ENCODE results near the gene MREG.
A peak's percentile ranks its signal among the peaks of the same experiment; 100 is the strongest.

MREG gene, protein sequence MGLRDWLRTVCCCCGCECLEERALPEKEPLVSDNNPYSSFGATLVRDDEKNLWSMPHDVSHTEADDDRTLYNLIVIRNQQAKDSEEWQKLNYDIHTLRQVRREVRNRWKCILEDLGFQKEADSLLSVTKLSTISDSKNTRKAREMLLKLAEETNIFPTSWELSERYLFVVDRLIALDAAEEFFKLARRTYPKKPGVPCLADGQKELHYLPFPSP

DNA sequence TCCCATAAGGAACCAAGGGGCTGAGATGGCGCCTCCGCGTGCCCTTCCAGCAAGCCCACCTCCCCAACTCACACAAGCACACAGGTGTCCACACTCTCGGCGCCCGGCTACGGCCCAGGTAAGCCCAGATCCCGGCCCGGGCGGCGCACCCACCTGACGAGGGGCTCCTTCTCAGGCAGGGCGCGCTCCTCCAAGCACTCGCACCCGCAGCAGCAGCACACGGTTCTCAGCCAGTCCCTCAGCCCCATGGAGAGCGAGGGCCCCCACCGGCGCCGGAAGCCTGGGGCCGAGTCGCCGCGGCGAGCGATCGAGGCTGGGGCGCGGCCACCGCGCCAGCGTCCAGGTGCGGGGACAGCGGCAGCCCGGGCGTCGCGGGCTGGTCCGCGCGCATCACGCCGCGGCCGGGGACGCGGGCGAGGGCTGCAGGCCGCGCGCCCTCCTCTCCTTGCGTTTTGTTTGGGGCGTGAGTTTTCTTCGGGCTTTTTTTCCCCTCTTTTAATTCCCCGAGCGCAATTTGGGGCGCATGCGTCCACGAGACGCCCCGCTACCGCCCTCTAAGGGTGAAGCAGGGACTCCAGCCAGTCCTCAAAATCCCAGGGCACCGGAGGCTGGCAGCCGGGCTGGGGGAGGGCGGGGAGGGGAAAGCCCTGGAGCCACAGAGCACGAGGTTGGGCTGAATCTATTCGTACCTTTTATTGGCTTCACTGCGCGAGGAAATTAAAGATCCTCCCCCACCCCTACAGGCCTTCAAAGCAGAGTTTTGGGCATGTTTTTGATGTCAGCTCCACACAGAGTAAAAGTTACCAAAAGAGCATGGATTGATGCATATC is at the start of gene MREG:
MREG (minus strand) TSS at position 472 of the 830 bp plus-strand sequence; CDS start at position 248, 224 bp downstream.
- peak; percentile 70 to 71 for DNase-seq

DNA sequence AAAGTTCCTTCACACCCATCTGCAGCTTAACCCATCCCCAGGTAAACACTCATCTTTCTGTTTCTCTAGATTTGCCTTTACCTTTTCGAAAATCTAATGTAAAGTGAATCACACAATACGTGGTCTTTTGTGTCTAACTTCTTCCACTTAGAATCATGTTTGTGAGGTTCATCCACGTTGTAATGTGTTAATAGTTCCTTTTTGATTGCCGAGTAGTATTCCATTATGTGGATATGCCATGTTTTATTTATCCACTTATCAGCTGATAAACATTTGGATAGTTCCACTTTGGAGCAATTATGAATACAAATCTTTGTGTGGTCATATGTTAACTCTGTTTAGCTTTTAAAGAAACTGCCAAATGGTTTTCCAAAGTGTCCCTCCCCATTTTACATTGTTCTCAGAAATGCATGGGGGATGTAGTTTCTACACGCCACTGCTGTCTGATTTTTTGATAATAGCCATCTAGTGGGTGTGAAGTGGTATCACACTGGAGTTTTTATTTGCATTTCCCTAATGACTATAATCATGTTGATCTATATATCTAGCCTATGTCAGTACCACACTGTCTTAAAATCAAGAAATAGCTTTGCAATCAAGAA is 46.0 kb upstream of the MREG start:
- DNase-seq: no peak

DNA sequence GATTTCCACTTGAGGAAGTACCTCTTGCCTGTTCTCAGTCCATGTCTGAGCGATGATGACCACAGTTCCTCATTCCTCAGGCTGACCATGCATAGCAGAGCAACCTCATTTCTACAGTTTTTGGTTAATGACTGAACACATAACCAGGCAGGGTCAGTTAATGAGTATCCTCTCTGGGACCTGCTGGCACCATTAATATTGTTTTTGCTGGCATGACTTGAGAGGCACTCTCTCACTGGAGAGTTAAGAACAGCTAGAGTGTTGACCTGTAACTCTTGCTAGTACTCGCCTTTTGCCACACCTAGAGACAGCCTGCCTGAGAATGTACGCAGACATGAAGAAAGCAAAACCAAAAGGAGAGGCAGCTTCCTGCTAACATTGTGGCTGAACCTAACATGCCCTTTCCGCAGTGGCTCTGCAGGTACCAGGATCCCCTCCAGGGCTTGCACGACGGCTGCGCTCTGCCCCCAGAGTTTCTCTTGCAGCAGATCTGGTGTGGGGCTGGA is 44.4 kb upstream of the MREG start:
- DNase-seq: no peak

DNA sequence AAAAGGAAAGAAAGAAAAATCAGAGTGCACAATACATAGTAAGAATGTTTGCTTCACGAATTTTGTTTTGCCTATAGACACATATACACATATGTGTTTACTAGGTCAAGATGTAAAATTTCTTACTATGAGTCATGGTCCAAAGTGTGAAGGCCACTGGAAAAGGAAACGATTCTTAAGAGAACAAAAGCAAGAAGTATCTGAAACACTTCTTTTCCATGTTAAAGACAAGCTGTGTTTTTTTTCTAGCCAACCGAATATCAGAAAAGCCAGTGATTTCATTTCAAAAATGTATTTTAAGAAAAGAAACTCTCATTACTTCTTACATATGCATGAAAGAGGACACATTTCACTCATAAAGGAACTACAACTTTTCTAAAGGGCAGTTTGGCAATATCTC is 43.4 kb upstream of the MREG start:
- DNase-seq: no peak

DNA sequence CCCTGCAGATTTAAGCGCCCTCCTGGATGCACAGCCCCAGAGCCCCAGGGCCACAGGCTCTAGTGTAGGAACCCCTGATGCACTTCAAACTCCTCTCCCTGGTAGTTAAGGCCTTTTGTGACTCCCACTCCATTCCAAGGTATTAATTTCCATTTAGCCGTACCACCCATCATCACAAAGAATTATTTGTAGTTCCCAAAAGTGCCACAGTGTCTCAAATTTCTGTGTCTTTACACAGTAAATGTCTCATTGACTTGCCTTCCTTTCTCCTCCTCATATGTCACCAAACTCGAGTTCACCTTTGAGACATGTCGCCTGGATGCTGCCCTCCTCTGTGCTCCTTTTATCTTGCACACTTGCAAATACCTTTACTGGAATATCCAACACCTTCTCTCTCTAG is 42.3 kb upstream of the MREG start:
- no peak for DNase-seq

DNA sequence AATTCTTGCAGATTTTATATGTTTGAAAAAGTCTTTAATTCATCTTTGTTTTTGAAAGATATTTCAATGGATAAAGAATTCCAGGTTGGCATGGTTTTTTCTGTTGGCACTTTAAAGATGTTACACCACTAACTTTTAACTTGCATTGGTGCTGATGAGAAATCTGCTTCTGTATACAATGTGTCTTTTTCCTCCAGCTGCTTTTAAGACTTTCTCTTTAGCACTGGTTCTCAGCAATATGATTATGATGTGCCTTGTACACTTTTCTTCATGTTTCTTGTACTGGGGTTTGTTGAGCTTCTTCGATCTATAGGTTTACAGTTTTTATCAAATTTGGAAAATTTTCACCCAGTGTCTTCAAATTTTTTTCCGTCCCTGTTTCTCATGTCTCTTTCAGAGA is 39.1 kb upstream of the MREG start:
- no peak for DNase-seq

DNA sequence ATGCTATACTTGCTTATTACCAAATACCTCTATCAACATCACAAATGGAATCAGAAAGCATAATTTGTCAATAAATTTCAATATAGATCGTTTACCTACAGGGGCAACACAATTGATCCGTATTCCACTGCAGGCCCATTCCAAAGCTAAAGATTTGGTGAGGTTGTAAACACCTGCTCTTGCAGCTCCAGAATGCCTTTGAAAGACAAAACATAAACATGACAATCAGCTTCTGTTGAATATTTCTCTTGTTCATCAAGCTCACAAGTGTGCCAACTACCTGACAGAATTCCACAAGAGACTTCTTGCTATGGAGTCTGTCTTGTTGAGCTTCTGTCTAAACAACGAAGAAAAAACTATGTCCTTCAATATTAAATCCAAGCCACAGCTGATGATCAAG is 38.0 kb upstream of the MREG start:
- no peak for DNase-seq

DNA sequence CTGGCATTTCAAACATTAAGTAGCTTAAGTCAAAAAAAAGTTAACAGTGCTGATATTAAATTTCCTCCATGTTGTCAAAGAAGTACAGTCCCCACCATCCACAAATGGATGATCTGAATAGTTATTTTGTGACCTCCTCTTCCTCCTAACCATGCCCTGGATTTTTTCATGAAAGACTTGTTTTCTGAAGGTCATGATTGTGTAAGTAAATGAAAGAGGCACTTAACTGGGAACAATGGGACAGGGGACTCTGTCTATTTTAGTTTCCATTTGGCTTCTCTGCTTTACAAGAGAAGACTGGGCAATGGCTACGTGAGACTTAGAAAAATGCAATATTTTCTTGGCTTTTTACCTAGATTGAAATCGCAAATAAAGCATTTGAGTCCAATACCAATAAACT is 36.1 kb upstream of the MREG start:
- DNase-seq: no peak

DNA sequence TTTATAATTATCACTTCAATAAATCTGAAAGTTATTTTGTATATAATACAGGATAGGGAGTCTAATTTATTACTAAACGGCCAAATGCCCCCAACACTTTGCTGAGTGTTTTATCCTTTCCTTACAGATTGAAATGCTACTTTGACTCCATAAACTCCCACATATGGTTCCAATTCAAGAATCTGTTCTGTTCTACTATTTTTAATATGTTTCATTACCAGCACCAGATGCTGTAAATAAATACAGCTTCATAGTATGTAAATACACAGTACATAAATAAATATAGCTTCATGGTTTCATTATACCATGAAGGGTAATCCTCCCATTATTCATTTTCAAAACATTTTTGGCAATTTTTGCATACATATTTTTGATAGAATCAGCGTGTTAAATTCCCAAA is 34.0 kb upstream of the MREG start:
- no peak for DNase-seq

DNA sequence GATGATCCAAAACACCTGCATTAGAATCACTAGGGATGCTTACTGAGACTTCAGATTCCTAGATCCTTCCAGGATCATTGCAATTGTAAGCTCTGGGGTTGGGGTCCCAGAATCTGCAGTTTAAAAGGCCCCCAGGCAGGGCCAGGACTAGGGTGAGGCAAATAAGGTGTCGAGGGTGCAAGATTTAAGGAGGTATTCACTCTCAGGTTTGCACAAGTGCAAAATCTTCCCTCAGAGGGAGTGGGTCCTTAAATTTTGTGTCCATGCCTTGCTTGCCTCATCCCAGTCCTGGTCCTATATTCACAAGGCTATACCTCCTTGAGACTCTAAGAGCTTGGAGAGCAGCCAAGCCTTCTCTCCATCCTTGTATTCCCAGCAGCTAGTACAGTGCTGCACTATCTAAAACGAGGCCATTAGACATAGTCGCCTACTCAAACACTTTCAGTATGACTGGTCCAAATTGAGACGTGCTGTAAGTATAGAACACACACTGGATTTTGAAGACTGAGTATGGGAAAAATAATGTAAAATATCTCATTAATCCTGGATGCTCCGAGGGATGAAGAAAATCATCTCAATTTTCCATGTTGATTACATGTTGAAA is 31.6 kb upstream of the MREG start:
- no peak for DNase-seq

DNA sequence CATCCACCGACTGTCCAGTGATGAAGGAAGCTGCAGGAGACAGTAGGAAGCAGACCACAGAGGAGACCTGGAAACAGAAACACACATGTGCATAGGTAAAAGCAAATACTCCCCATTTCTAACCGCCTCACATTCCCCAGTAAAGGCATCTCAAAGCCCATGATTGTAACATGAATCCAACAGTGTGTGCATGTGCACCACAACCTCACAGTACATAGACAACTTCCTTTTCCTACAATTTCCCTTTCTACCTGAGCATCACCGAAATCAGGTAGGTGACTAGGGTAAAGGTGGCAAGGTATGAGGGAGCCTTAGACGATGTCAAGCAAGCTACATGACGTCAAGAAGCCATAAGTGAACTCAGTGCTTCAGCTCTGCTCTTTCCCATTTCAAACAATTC is 30.6 kb upstream of the MREG start:
- DNase-seq: no peak

DNA sequence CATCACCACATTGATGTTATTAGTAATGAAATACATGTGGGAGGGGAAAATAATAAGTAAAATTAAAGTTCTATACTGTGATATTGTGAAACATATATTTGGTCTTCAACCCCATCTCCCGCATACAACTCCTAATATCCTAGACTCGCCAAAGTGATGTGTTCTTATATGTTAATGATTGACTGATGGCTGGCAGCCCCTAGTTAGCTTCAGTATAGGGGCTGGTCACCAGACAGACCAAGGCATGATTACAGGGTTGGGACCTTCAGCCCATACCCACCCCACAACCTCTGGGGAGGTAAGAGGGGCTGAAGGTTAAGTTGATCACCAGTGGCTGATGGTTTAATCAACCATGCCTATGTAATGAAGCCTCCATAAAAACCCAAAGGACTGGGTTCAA is 28.1 kb upstream of the MREG start:
- DNase-seq: no peak

DNA sequence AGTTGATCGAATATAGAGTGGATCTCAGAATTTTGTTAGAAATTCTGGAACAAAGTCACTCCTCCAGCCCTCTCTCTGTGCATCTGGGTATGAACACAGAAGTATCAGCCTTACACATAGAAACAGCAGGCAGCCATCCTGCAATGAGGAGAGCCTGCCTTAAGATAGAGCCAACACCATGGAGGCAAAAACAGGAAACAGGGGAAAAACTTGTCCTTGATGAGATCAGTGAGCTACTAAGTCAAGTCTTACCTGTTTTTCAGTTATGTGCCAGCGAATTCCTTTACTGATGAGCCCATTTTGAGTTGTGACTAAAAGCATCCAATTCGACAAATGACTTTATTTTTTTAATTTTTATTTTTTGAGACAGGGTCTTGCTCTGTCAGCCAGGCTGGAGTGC is 26.6 kb upstream of the MREG start:
- no peak for DNase-seq

DNA sequence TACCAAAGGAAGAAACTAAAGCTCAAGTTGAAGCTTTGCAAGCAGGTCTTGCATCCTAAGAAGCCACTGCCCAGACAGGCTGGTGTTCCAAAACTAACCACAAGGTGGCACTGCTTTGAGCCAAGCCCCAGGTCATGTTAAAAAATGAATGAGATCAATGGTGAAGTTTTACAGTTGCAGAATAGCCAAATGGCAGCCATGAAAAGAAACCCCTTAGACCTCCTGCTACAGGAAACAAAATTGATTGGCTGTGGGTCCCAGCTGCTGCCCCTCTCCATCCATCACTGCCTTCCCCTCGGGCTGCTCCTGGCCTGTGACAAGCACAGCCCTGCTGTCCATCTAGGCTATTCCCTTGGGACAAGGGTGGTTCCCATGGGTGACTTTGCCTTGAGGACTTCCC is 20.7 kb upstream of the MREG start:
- DNase-seq: peak; percentile 13 to 44

DNA sequence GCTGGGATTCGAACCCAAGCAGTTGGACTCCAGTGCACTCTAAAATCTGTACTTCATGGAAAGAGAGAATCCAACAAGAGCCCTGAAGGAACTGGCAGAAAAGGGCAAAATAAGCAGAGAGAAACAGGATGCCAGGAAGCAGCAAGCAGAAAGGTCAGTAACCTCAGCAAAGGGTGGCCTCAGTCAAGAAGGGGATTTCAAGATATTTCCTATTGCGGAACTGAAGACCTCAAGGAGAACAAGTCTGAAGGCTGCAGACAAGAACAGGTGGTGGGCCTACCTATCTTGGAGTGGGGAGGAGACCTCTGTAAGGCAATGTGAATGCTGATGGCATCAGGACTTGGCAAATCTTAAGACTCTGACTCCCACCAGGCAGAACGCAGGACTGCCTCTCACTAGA is 20.1 kb upstream of the MREG start:
- no peak for DNase-seq

DNA sequence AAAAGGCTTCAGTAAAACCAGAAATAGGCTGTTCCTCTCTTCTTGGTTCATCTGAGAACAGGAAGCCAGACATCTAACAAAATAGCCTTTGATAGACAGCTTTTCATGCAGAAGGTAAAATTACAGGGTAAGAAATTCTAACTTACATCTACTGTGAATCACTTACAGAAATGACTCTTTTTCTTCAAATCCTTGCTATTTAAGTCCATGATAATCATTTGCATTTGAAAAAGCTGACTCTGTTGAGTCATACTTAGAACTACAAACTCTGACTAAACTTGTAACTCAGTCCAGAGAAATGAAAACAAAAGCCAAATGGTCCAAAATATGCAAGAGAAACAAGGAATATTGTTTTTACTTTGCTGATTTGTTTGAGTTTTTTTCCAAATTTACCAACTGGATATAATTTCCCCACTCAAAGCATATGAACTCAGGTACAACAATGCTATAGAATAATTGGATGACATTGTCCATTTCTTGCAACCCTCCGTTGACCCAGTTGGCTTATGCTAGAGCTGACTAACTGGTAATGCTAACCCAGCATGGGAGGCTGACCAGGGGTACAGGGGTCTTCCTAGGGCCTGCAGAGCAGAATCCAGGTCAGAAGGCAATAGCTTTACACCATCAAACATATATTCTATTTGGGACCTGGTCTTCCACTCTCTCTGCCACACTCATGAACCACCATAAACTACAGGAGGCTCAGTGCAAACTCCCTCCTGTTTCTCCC is 18.8 kb upstream of the MREG start:
- DNase-seq: no peak

DNA sequence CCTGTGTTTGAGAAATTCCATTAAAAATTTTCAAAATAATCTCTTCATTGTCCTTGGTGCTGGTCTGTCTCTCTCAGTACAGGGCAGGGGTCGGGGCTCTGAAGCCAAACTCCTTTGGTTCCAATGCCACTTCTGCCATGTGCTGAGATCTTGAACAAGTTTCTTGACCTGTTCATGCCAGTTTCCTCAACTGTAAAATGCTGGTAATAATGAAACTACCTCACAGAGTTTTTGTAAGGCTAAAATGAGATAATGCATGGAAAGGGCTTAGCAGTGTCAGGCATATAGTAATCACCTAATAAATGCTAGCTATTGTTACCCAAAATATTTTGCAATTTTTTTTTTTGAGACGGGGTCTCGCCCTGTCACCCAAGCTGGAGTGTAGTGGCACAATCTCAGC is 16.9 kb upstream of the MREG start:
- no peak for DNase-seq

DNA sequence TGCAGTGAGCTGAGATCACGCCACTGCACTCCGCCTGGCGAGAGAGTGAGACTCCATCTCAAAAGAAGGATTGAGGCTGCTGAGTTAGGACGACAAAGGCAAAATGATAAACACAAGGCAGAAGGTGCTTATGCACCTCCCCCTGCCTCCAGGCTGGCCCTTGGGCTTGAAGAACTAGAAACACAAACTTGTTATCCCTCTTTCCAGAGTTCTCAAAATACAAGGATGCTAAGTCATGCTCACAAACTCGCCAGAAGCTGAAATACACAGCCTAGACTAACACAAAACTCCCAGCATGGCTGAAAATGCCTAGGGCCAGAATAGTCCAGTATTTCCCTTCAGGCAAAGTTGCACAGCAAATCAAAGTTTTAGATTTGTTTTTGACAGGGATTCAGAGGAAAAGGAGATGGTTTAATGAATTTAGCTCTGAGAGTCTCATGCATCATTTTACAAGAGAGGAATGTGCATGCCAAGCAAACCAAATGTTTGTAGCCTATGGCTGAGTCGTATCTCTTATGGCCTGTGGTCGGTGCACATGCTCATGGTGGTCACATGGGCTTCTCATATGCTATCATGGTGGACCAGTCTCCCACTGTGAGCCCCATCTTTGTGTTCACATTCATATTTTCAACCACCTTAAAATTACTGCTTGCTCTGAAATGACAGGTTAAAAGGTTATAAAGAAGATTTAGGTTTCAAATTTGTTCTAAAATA is 16.2 kb upstream of the MREG start:
- no peak for DNase-seq

DNA sequence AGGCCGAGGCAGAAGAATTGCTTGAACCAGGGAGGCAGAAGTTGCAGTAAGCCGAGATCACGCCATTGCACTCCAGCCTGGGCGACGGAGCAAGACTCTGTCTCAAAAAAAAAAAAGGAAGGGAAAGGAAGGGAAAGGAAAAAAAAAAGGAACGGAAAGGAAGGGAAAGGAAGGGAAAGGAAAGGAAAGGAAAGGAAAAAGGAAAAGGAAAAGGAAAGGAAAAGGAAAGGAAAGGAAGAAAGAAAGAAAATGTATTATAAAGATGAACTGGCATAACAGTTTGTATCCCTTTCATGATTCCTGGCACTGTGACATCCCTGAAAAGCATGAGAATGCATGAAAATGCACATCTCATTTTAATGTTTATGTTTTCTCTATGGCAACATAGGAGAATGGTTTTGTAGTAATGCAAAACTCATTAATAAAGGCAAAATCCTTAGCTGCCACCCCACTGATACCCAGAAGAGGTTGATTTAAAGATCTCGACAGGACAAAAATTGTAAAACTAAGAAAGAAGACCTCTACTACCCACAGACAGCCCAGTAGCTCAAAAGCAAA is 11.5 kb upstream of the MREG start:
- no peak for DNase-seq

DNA sequence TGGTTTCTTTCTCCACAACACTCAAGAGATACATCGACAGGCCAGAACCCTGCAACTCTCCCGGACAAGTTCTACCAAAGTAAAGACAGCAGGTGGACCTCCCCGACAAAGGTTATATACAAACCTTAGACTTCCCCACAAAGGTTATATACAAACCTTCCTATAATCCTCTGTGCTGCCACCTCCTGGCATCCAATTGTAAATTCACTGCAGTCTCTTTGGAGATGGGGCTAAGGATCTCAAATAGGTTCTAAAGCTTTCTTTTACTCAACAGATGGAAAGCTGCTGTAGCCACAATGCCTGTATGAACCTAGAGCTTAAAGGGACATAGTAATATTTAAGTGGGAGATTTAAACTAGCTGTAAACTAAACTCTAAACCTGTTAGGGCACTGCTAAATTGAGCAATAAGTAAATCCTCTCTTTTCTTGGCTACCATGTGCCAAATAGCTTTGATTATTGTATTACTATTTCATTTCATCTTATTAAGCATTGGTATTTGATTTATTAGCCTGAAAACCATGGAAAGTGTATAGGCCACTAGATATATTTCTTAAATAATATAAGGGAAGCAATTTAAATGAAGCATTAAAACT is 9.8 kb upstream of the MREG start:
- DNase-seq: peak; percentile 1 to 17

DNA sequence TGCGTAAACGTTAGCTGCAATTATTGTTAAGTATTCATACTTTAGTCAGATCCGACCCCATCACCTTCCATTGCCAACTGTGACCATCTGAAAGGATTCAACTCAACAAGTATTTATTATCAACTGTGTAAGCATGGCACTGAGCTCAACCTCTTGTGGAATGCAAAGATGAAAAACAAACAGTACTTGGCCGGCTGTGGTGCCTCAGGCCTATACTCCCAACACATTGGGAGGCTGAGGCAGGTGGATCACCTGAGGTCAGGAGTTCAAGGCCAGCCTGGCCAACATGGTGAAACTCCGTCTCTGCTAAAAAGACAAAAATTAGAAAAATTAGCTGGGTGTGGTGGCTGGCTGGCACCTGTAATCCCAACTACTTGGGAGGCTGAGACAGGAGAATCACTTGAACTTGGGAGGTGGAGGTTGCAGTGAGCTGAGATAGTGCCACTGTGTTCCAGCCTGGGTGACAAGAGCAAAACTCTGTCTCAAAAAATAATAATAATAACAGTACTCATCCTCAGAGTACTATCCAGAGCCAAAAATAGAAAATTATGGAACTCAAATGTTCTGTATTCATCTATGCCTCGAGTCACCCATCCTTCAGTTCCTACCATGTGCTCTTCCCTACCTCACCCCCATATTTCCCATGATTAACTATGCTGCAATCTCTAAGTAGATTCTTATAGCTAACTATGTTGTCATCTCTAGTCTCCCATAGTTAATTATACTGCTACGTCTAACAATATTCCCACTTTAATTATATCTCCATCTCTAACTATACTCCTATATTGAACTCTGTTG is 8.6 kb upstream of the MREG start:
- no peak for DNase-seq

All from NCI-H1930 (cell line).